Kidney (tissue), 14 donors: Measurements from ENCODE around the gene TRAF3IP1. TPM values are rescaled to one million over a fixed set of nuclear protein-coding genes. Genes with fewer than 3 reads are reported as not detected.
A peak's percentile ranks its signal among the peaks of the same experiment; 100 is the strongest.

Experiments
- DNase-seq, 5 donors: peaks; one replicate each; pipeline ENCODE4 v3.0.0-alpha.2; 2013 to 2020
- FAIRE-seq: peaks from 2 replicates; lab custom pipeline; 2012; peaks lifted over from hg19 to GRCh38; lab: Jason Lieb, UNC
- H3K27ac ChIP-seq, 2 donors: one replicate each; pipeline ENCODE4 v1.7.0; 2013; ENCODE audit warnings: low read depth in 2 of 2, low read length in 2 of 2, inconsistent platforms in 1 of 2
- H3K27me3 ChIP-seq: one replicate; pipeline ENCODE4 v1.7.1; 2013; ENCODE audit warnings: low read length, inconsistent platforms; ENCODE audit not compliant: control insufficient read depth, insufficient read depth
- H3K36me3 ChIP-seq, 3 donors: one replicate each; pipeline versions ENCODE4 v1.7.0 to v1.7.1; 2013; ENCODE audit warnings: low read length in 3 of 3, control low read depth in 1 of 3, inconsistent platforms in 1 of 3; ENCODE audit not compliant: insufficient read depth in 3 of 3, control insufficient read depth in 2 of 3
- H3K4me1 ChIP-seq, 3 donors: one replicate each; pipeline versions ENCODE4 v1.7.0 to v1.7.1; 2013; ENCODE audit warnings: low read length in 3 of 3, inconsistent platforms in 1 of 3, low read depth in 1 of 3; ENCODE audit not compliant: control insufficient read depth in 2 of 3, insufficient read depth in 2 of 3
- H3K4me3 ChIP-seq, 3 donors: one replicate each; pipeline versions ENCODE4 v1.7.0 to v1.8.1; 2013; ENCODE audit warnings: low read length in 3 of 3, control low read depth in 1 of 3, inconsistent platforms in 1 of 3
- H3K9ac ChIP-seq, 3 donors: one replicate each; pipeline versions ENCODE4 v1.7.0 to v1.7.1; 2013; ENCODE audit warnings: low read length in 3 of 3, control low read depth in 1 of 3, inconsistent platforms in 1 of 3
- H3K9me3 ChIP-seq, 3 donors: one replicate each; pipeline versions ENCODE4 v1.7.0 to v1.7.1; 2013; ENCODE audit warnings: low read length in 3 of 3, control low read depth in 1 of 3, inconsistent platforms in 1 of 3; ENCODE audit not compliant: control insufficient read depth in 2 of 3, insufficient read depth in 1 of 3
- intact Hi-C: fragments of 100-400 bp; cut with DNase I; formaldehyde crosslinking; loops from one replicate; pipeline ENCODE4 v1.11.1; 2022
- polyA plus RNA-seq: library from polyadenylated mRNA; stranded (reverse); fragments of 350-450 nt; fragmentation: Illumina TruSeq; extraction: RNeasy Lipid Tissue Mini Kit (QIAGEN cat#74804); gene quantifications from one replicate; pipeline ENCODE4 v1.2.3, GENCODE V29; 2014; ENCODE audit warnings: low read depth, low replicate concordance; ENCODE audit not compliant: insufficient read depth
- total RNA-seq: library from RNA; stranded (reverse); fragmentation: NEBNext Ultra II Directional; extraction: Animal tissue kit (Norgen Biotek cat#: 25700); gene quantifications from one replicate; pipeline ENCODE4 v1.2.1, GENCODE V29; 2021
- TF ChIP-seq, protein P1 (sequence below): IDR thresholded peaks from 3 replicates; pipeline ENCODE4 v1.5.1; 2012; ENCODE audit warnings: mild to moderate bottlenecking, moderate library complexity, borderline replicate concordance; ENCODE audit not compliant: insufficient read depth; ENCODE audit errors: extremely low read depth
- donor health status: control.
- donor health status: control.
- donor health status: control.
- donor health status: control.
- donor health status: control.
- donor health status: DM: yes; HTN: yes; CAD: no.
- donor health status: Normal renal cell carcinoma (clear cell type).

Gene TRAF3IP1
- total and polyA plus RNA-seq, 2 donors from 2014 or later, result 6.4 to 24.2 TPM

DNA sequence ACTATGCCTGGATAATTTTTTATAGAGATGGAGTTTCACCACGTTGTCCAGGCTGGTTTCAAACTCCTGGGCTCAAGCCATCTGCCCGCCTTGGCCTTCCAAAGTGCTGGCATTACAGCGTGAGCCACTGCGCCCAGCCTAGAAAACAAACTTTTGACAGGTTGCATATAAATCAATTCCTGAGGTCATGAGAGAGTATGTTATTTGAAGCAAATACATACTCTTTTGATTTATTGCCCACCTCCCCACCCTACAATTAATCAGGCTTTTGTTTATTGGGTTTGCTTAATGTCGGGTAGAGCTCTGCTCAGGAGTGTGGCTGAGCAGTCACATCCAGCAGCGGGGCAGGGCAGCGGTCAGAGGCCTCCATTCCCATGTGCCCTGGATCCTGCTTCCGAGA is 68.5 kb downstream of the TRAF3IP1 start:
- H3K4me1 ChIP-seq, result peaks cover 0 to 3% (median 0%) of the 10 kb centered on the region in 3 donors
- intact Hi-C loops, result no loop called here
- TF ChIP-seq, protein P1, sequence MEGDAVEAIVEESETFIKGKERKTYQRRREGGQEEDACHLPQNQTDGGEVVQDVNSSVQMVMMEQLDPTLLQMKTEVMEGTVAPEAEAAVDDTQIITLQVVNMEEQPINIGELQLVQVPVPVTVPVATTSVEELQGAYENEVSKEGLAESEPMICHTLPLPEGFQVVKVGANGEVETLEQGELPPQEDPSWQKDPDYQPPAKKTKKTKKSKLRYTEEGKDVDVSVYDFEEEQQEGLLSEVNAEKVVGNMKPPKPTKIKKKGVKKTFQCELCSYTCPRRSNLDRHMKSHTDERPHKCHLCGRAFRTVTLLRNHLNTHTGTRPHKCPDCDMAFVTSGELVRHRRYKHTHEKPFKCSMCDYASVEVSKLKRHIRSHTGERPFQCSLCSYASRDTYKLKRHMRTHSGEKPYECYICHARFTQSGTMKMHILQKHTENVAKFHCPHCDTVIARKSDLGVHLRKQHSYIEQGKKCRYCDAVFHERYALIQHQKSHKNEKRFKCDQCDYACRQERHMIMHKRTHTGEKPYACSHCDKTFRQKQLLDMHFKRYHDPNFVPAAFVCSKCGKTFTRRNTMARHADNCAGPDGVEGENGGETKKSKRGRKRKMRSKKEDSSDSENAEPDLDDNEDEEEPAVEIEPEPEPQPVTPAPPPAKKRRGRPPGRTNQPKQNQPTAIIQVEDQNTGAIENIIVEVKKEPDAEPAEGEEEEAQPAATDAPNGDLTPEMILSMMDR, result no peak
- H3K9me3 ChIP-seq, result no peaks in the 10 kb centered on the region
- H3K4me3 ChIP-seq, result no peak overlapping the region
- H3K27ac ChIP-seq, result no peak overlapping the region
- FAIRE-seq (no peak), DNase-seq (peak in 2 of 5 donors; percentile 41 to 55)
- H3K27me3 ChIP-seq, result no peaks in the 10 kb centered on the region
- H3K36me3 ChIP-seq, result no peaks in the 10 kb centered on the region
- no peak overlapping the region for H3K9ac ChIP-seq

DNA sequence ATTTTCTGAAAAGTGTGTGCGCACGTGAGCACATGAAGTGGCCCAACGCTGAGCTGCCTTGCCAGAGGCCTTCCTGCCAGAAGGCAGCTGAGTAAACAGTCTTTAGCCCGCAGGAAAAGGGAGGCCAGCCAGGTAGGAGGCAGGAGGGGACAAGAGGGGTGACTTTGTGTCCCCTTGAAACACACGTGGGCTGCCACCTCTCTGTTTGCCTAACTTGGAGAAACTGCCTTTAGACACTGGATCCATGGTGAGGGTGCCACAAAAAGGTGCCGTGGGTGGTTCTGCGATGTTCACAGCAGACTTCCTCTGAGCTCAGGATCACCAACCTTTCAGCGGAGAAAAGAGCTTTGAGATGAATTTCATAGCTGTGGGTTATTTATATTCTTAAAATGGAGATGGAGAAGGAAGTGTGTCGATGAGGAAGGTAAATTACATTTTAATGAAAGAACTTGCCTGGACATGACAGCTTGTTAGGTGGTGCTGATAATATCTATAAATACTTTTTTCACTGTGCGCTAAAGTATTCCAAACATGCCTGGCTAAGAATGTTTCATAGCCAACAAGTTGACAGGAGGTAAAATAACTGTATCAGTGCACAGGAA is 69.8 kb downstream of the TRAF3IP1 start:
- peak in 2 of 5 donors; percentile 17 to 25 for DNase-seq
- no peak for FAIRE-seq
- Histone ChIP-seq H3K27me3 (no peaks in the 10 kb centered on the region), H3K4me3 (no peak overlapping the region), H3K9me3 (no peaks in the 10 kb centered on the region), H3K27ac (no peak overlapping the region), H3K4me1 (peaks cover 0 to 3% (median 0%) of the 10 kb centered on the region in 3 donors), H3K36me3 (no peaks in the 10 kb centered on the region), H3K9ac (no peak overlapping the region)
- TF ChIP-seq, protein P1, result no peak
- intact Hi-C loops, result no loop called here

DNA sequence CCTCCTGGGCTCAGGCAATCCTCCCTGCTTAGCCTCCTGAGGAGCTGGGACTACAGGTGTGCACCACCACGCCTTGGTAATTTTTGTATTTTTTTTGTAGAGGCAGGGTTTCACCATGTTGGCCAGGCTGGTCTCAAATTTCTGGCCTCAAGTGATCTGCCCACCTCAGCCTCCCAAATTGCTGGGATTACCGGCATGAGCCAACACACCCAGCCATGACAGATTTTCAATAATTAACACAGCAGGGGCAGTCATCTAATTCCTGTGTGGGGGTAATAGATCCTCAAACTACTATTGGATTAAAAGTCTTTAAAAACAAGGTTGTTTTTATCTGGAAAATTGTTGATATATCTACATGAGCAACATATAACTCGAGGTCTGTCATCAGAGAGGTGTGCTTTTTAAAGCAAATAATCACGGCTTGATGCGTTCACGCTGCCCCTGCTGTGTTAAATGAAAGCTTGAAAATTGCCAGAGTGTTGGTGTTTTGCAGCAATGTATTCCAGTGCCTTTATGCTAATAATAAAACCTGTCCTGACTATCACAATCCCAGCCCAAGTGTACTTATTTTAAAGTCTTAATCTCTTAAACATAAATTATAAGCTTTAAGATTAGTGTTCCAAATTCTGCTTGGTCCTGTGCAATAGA is 70.8 kb downstream of the TRAF3IP1 start:
- Histone ChIP-seq H3K27me3 (no peaks in the 10 kb centered on the region), H3K4me1 (peaks cover 0 to 3% (median 0%) of the 10 kb centered on the region in 3 donors), H3K4me3 (no peak overlapping the region), H3K36me3 (no peaks in the 10 kb centered on the region), H3K9ac (no peak overlapping the region), H3K9me3 (no peaks in the 10 kb centered on the region), H3K27ac (no peak overlapping the region)
- DNase-seq (no peak), FAIRE-seq (no peak)
- intact Hi-C loops, result no loop called here
- TF ChIP-seq, protein P1, result no peak
